ENCODE results near the gene DDAH1.

GRCh38 chr1:85484264-85484663, 19.3 kb upstream of the DDAH1 start:
- TF ChIP-seq, protein P1, sequence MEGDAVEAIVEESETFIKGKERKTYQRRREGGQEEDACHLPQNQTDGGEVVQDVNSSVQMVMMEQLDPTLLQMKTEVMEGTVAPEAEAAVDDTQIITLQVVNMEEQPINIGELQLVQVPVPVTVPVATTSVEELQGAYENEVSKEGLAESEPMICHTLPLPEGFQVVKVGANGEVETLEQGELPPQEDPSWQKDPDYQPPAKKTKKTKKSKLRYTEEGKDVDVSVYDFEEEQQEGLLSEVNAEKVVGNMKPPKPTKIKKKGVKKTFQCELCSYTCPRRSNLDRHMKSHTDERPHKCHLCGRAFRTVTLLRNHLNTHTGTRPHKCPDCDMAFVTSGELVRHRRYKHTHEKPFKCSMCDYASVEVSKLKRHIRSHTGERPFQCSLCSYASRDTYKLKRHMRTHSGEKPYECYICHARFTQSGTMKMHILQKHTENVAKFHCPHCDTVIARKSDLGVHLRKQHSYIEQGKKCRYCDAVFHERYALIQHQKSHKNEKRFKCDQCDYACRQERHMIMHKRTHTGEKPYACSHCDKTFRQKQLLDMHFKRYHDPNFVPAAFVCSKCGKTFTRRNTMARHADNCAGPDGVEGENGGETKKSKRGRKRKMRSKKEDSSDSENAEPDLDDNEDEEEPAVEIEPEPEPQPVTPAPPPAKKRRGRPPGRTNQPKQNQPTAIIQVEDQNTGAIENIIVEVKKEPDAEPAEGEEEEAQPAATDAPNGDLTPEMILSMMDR (IDR thresholded peaks at IDR 0.05) = no peak
- TF ChIP-seq POLR2AphosphoS5 (IDR thresholded peaks at IDR 0.05) (no peak), POLR2A (IDR thresholded peaks at IDR 0.05) (no peak)

All from breast epithelium (tissue), 3 donors.